T-helper 22 cell (primary cell): ENCODE results near the gene PPRC1.
A peak's percentile ranks its signal among the peaks of the same experiment; 100 is the strongest.

ENCODE experiments used
- DNase-seq: peaks from one replicate; pipeline ENCODE4 v3.0.0-alpha.2; 2020; ENCODE audit warnings: low read depth

The PPRC1 gene

GRCh38 chr10:102132563-102133372 is at the start of gene PPRC1:
PPRC1 (plus strand) TSS chr10:102133040; CDS start chr10:102133069, 29 bp downstream.
- DNase-seq: peak; percentile 97

- DNase-seq: no peak
Measured at GRCh38 chr10:102083541-102083940, 49.3 kb upstream of the PPRC1 start.

DNA sequence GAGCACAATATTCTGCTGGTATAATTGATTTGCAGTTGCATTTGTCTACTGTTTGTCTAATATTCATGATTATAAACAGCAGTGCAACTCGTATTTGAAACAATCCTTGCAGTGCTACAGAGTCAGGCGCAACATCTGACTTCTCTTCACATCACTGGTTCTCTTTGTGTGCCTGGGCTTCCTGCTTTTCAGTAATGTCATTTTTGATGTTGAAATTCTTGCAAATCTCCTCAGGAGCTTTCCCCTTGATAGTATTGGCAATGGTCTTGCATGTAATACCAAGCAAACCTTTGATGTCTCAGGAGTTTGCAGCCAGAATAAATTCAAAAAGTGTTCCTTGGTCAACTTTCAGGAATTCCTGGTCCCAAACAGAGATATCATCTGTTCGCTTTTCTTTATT is 47.5 kb upstream of the PPRC1 start:
- DNase-seq: no peak

- no peak for DNase-seq
Measured at GRCh38 chr10:102086196-102086595, 46.6 kb upstream of the PPRC1 start.

DNA sequence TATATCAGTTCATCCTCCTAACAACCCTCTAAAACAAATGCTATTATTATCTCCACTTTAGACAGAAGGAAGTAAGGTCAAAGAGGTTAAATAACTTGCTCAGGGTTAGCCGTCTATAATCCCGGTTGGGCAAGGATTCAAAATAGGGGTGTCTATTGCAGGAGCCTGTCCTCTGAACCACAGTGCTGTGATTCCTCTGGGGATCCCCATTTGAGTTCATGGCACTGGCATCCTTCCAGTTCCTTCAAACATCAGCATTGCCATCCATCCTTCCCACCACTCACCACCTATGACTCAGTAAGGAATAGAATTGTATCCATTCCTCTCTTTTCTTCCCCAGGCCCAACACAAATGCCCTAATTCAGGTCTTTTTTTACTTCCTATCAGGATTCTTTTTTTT is 42.1 kb upstream of the PPRC1 start:
- no peak for DNase-seq

- no peak for DNase-seq
Measured at GRCh38 chr10:102096449-102096848, 36.4 kb upstream of the PPRC1 start.

- no peak for DNase-seq
Measured at GRCh38 chr10:102101152-102101551, 31.7 kb upstream of the PPRC1 start.

- DNase-seq: no peak
Measured at GRCh38 chr10:102102421-102102820, 30.4 kb upstream of the PPRC1 start.

- no peak for DNase-seq
Measured at GRCh38 chr10:102106998-102107397, 25.8 kb upstream of the PPRC1 start.

DNA sequence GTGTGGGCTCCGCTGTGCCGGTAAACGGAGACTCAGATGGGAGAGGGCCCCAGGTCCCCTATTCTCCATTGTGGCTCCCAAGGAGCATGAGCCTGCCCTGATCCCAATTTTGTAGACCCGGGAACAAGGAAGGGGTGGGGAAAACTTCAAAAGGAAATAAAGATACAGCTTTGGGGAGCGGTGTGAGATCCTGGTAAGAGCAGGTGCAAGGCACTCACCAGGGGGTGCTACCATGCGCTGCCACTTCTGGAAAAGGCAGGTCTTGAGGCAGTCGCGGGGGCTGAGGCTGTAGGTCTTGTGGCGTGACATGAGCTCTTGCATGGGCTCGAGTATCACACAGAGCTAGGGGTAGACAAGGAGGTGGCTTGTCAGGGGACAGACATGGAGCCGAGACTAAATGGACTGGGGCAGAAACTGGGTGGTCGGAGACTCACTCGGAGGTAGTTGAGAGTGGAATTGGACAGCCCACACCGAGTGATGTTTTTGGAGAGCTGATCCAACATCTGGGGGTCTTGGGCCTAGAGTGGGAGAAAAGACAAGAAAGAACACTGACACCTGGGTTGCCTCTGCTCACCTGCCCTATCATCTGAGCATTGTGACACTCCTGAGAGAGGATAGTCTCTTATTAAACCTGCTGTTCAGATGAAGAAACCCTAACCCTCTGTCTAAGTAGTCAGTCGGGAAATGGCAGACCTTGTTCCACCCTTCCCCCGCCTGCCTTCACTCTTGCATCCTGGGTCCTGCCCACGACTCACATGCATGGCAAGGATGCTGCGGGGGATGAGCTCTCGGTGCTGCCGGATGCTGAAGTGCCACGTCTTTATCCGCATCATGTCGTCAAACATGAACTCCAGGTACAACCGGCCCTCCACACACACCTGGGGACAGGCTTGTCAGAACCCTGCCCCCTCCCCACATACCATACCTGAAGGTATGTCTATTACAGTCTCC is 23.4 kb upstream of the PPRC1 start:
- DNase-seq: no peak

DNA sequence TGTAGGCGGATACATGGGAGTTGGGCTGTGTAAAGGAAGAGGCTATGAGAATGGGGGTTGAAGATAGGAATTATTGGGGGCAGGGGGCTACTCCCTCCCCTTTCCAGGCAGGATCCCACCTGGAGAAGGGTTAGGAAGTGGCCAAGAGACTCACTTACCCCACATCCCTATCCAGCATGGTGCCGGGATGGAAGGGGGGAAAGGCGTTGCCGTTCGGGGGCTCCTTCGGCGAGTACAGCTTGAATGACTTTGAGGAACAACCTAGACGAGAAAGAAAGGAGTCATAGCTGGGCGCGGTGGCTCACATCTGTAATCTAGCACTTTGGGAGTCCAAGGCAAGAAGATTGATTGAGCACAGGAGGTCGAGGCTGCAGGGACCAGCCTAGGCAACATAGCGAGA is 21.6 kb upstream of the PPRC1 start:
- DNase-seq: no peak

DNA sequence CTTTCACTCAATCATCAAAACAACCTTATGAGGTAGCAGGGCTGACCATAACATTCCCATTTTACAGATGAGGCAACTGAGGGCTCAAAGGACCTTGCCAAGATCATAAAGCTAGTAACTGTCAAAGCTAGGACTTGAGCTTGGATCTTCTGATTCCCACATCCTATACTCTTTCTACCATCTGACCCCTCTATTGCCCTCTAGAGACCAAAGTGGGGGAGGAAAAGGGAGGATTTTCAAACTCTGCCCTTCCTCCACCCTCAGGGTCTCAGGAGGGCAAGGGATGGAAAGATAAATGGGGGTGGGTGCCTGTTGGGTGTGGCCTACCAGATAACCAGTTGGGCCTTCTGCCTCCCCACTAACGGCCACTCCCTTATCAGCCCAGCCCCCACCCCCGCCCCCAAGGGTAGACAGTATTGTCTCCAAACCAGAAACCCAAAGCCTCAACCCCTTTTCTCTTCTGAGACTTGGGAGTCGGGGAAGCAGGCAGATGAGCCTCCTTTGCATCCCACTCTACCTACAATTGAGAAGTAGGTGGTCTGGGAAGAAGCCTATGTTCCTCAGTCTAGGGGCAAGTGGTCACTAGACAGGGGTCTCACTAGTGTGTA is 20.5 kb upstream of the PPRC1 start:
- DNase-seq: no peak

DNA sequence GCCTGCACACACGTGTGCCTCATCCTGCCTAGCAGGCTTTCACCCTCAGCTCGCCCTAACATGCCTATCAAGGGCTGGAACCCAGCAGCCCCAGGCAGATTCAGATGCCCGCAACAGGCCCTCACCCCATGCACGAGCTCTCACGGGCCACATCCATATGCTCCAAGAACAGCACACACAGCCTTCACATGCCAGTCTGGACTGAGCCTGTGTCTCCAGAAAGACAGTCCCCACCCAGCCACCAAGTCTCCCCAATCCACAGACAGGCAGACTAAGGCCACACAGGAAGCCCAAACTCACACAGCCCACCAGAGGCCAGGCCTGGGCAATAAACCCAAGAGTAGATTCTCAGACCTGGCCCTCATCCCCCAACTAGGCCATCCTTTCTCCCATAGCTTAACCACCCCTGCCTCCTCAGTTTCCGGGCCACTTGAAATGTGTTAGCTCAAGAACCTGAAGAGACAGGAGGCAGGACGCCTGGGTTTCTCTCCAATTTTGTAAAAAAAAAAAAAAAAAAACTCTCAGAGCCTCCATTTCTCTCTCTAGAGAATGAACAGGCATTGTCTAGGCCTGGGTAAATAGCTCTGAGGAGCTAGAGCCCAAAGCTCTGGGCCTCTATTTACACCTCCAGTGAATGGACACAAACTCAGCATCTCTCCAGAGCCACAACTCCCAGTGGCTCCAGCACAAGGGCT is 19.4 kb upstream of the PPRC1 start:
- DNase-seq: no peak

DNA sequence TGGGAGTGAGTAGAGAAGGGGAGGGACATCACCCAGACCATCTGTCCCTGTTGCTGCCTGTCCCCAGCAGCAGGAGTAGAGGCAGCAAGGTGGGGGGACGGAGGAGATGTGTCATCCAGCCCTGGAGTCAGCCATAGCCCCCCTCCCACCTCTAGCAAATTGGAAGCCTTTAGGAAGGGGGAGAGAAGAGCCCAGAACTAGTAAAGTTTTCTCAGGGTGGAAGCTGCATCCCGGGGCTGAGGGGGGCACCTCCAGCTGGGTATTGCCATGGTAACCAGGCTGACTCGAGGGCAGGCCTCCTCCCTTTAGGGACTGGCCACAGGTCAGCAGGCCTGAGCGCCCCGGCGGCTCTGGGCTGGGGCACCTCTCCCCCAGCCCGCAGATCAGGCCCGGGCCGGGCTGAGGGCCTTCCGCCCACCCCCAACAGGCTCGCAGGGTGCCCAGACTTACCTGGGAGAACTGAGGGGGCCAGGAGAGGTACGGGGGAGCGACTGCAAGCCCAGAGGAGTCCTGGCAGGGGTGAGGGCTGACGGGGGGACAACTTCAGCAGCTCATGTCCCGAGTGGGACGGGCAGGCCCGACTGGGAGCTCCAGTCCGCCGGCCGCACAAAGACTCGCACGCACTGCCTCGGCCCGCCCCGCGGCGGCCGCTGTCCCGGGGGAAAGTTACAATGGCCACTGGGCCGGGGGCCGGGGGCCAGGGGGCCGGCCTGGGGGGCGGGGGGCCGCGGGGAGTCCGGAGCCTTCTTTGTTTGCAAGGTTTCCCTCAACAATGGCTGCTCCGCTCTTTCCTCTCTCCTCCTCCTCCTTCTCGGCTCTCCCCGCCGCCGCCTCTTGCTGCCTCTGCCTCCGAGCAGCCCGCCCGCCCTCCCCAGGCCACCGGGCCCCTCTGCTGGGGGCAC is 18.6 kb upstream of the PPRC1 start:
- no peak for DNase-seq

- DNase-seq: peak; percentile 77
Measured at GRCh38 chr10:102114861-102115618, 17.8 kb upstream of the PPRC1 start.

- DNase-seq: no peak
Measured at GRCh38 chr10:102115775-102116174, 17.1 kb upstream of the PPRC1 start.

DNA sequence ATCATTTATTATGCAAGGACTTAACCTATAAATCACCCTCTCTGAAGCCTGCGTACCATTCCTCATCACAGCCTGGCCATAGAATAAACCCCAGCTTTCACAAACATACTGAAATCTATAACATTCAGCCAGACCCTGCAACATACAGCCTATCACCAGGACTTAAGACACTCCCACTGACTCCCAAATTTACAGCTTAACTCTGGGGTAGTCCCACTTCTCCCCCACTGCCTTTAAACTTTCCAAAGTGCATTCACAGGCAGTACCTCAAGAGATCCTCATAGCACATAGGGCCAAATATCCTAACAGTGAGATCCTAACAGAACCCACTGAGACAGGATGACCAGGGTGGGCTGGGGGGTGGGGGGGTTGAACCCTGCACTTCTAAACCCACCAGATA is 16.2 kb upstream of the PPRC1 start:
- no peak for DNase-seq

GRCh38 chr10:102117391-102118159 is 15.3 kb upstream of the PPRC1 start:
- DNase-seq: peak; percentile 61

- no peak for DNase-seq
Measured at GRCh38 chr10:102118867-102119266, 14.0 kb upstream of the PPRC1 start.
